OCI-LY1 (cell line): ENCODE results near the gene CHST8.

Experiments
- CTCF ChIP-seq: fragments of 200-600 bp; sonication (generic), shearing (Covaris generic); IDR thresholded peaks from 2 replicates; pipeline ENCODE4 v1.5.1; 2017; ENCODE audit warnings: mild to moderate bottlenecking, antibody characterized with exemption, low read length, moderate library complexity, mixed read lengths
- EZH2 ChIP-seq: fragments of 200-600 bp; sonication (generic), shearing (Covaris generic); IDR thresholded peaks from 2 replicates; pipeline ENCODE4 v1.8.0; 2017; ENCODE audit warnings: borderline replicate concordance, mixed run types, mild to moderate bottlenecking, antibody characterized with exemption, low read length, moderate library complexity, mixed read lengths

GRCh38 chr19:33703438-33703750, 81.6 kb downstream of the CHST8 start:
- TF ChIP-seq EZH2 (no peak), CTCF (no peak)
